Germinal center (tissue), 1 donor: ENCODE measurements around the gene SCAF4.
"Not testable (repeated sequence)": the region's sequence is repeated elsewhere in the genome, so short reads cannot be mapped to it uniquely, and the experiment has no call there.

Experiments
- DNase-seq: peaks from one replicate; pipeline ENCODE4 v3.0.0; 2012; ENCODE audit warnings: mixed read lengths, low spot score

SCAF4 gene

DNA sequence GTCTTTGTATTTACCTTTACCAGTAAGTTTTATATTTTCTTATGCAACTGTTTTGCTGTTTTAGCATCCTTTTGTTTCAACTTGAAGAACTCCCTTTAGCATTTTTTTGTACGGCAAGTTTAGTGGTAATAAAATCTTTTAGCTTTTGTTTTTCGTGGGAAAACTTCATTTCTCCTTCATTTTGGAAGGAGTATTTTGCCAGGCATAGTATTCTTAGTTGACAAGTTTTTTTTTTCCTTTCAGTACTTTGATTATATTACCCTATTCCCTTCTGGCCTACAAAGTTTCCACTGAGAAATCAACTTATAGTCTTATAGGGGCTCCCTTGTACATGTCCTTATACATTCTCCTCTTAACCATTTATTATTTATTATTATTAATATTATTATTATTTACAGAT is 95.0 kb downstream of the SCAF4 start:
- DNase-seq: no peak

DNA sequence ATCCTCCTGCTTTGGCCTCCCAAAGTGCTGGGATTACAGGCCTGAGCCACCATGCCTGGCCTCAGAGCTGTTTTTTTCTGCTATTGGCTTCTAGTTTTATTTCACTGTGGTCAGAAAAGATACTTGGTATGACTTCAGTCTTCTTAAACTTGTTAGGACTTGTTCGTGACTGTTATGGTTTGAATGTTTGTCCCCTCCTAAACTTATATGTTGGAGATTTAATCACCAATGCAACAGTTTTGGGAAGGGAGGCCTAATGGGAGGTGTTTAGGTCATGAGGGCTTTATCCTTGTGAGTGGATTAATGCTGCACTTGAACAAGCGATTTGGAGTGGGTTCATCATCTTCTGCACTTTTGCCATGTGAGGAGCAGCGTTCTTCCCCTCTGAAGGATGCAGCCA is 96.9 kb downstream of the SCAF4 start:
- DNase-seq: no peak

DNA sequence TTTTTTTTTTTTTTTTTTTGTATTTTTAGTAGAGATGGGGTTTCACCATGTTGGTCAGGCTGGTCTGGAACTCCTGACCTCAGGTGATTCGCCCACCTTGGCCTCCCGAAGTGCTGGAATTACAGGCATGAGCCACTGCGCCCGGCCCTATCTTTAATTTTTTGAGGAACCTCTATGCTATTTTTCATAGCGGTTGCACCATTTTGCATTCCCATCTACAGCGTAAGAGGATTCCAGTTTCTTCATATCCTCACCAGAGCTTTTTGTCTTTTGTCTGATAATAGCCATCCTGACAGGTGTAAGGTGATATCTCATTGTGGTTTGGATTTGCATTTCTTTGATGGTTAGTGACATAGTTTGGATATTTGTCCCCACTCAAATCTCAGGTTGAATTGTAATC is 100.0 kb downstream of the SCAF4 start:
- DNase-seq: not testable (repeated sequence)

DNA sequence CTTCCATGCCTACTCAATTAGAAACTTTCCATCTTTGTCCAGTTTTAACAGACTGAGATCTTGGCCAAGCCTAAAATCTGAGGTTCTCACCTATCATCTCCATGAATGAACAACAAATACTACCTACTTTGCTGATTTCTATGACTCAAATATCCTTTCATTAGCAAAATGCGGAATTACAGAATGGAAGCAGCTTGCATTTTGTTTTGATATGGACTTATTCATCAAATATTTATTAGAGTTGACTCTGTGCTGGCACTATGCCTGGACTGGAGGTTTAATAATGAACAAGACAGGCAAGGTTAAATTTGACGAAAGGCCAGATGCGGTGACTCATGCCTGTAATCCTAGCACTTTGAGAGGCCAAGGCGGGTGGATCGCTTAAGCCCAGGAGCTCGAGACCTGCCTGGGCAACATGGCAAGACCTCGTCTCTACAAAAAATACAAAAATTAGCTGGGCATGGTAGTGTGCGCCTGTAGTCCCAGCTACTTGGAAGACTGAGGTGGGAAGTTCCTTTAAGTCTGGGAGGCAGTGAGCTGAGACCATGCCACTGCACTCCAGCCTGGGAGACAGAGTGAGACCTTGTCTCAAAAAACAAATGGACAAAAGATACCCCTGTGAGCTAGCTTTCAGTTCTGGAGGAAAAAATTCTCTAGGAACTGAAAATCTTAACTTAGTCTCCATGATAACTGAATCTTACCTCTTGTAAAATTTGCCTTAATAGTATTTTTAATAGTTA is 101.8 kb downstream of the SCAF4 start:
- no peak for DNase-seq

DNA sequence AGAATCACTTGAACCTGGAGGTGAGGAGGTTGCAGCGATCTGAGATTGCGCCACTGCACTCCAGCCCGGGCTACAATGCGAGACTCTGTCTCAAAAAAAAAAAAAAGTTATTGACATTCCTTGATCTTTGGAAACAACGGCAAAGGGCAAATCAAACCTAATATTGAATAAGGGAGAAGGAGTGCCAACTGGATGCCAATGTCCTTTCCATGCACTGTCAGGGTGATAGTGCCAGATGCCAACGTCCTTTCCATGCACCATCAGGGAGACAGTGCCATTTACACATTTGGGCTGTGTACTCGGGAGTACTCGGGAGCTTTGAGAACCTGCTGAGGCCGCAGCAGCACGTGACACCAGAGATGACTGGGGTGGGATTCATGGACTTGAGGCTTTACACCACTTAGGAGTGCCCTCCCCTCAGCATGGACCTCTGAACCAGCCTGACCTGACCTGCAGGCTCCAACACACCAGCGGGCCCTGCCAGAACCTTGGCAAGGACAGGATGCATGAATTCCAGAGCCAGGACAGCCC is 106.9 kb downstream of the SCAF4 start:
- DNase-seq: no peak

DNA sequence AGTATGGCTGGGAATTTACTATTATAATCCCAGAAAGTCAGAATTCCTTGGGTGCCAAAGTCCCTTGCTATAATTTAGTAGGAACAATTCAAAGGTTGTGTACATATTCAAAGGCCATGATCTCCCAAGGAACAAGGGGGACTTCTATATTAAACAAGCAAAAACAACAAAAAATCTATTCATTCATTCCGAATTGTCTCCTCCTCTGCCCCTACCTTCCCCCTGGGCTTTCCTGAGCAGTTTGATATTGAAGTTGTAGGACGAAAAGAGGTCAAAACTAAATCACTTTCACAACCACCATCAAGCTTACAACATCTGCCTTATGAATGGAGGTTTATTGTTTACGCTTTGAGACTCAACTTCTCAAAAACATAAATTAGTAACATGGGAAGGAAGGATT is 107.7 kb downstream of the SCAF4 start:
- DNase-seq: no peak

DNA sequence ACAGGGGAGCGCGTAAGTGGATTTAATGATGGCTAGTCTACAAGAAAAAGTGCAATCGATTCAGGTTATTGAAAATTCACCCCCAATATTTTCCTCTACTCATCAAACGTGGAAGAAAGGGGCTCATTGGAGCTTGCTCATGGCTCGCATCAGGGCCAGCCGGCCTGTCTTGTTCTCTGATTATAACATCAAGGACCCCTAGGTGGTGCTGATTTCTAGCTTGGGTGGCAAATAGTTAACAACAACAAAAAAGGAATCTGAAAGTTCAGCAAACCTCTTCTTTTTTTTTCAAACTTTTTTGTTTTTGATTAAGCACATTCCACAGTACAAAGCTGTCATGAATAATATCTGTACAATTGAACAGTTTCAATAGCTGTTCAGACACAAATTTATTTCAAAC is 108.3 kb downstream of the SCAF4 start:
- DNase-seq: peak; percentile 33

DNA sequence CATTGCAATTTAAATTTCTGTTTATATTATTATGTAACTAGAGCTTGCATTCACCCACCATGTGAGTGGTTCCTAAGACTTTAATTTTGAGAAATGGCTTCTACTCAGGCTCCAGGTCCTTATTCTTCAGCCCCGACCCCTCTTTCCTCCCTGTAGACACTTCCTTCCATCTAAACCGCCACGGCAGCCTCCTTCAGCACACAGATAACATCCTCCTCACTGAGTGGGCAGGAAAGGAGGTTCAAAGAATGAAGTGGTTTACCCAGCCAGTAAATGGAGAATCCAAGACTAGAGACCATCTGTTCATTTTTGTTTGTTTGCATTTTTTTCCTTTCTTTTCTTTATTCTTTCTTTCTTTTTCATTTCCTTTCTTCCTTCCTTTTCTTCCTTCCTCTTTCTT is 109.5 kb downstream of the SCAF4 start:
- DNase-seq: no peak
